WTC11 (cell line): Measurements from ENCODE around the gene SHANK2. TPM values are rescaled to one million over a fixed set of nuclear protein-coding genes. Genes with fewer than 3 reads are reported as not detected.

Source experiments
- ATAC-seq: fragments of 200-7000 bp; cut with Tn5 transposase; 2 replicates; pipeline ENCODE4 v1.10.0; 2021; ENCODE audit warnings: mild to moderate bottlenecking, moderate library complexity
- CTCF ChIA-PET: fragments of 300-600 bp; sonication (Branson Sonifier 250); formaldehyde crosslinking; loops from one replicate; lab custom pipeline; 2021; ENCODE audit warnings: antibody characterized with exemption; lab: Charles Lee
- POLR2A ChIA-PET: fragments of 350-600 bp; sonication (Branson Sonifier 250); formaldehyde crosslinking; loops from one replicate; lab custom pipeline; 2021; ENCODE audit warnings: antibody characterized with exemption; lab: Charles Lee
- DNase-seq: peaks from one replicate; pipeline ENCODE4 v3.0.0; 2021; ENCODE audit warnings: low spot score
- H3K27ac Mint-ChIP-seq: 2 replicates; pipeline ENCODE4 v1.8.0; 2021; ENCODE audit warnings: mixed read lengths
- H3K27me3 Mint-ChIP-seq: 2 replicates; pipeline ENCODE4 v1.8.0; 2021; ENCODE audit warnings: low read depth, mild to moderate bottlenecking, moderate library complexity, mixed read lengths
- H3K36me3 Mint-ChIP-seq: 2 replicates; pipeline ENCODE4 v1.8.0; 2021; ENCODE audit warnings: mixed read lengths
- H3K4me1 Mint-ChIP-seq: 2 replicates; pipeline ENCODE4 v1.8.0; 2022; ENCODE audit warnings: mixed read lengths
- H3K4me3 Mint-ChIP-seq: 2 replicates; pipeline ENCODE4 v1.8.0; 2021; ENCODE audit warnings: mild to moderate bottlenecking, moderate library complexity, mixed read lengths
- H3K9me3 Mint-ChIP-seq: 2 replicates; pipeline ENCODE4 v1.8.0; 2021; ENCODE audit warnings: mixed read lengths
- ATF2 ChIP-seq: sonication (generic); formaldehyde crosslinking; IDR thresholded peaks from 2 replicates; pipeline ENCODE4 v1.8.1; 2022; ENCODE audit warnings: low read depth, missing genetic modification reagents, borderline replicate concordance
- E2F1 ChIP-seq: sonication (generic); formaldehyde crosslinking; IDR thresholded peaks from 2 replicates; pipeline ENCODE4 v1.8.0; 2022; ENCODE audit warnings: mild to moderate bottlenecking, missing genetic modification reagents
- ELF4 ChIP-seq: sonication (generic); formaldehyde crosslinking; IDR thresholded peaks from 2 replicates; pipeline ENCODE4 v1.8.1; 2022; ENCODE audit warnings: low read depth, mild to moderate bottlenecking, moderate library complexity, missing genetic modification reagents
- ESRRA ChIP-seq: sonication (generic); formaldehyde crosslinking; IDR thresholded peaks from 2 replicates; pipeline ENCODE4 v1.8.1; 2022; ENCODE audit warnings: mild to moderate bottlenecking, missing genetic modification reagents, borderline replicate concordance
- GTF2I ChIP-seq: fragments of 250-450 bp; sonication (Bioruptor Pico); conservative IDR thresholded peaks from 2 replicates; pipeline ENCODE4 v1.4.0; 2021; ENCODE audit warnings: mild to moderate bottlenecking
- NR2C2 ChIP-seq: sonication (generic); formaldehyde crosslinking; IDR thresholded peaks from 2 replicates; pipeline ENCODE4 v1.8.0; 2022; ENCODE audit warnings: mild to moderate bottlenecking, missing genetic modification reagents
- RELA ChIP-seq: sonication (generic); formaldehyde crosslinking; IDR thresholded peaks from 2 replicates; pipeline ENCODE4 v1.8.1; 2022; ENCODE audit warnings: missing genetic modification reagents, mild to moderate bottlenecking, borderline replicate concordance
- SMAD4 ChIP-seq: sonication (generic); formaldehyde crosslinking; IDR thresholded peaks from 2 replicates; pipeline ENCODE4 v1.8.0; 2022; ENCODE audit warnings: mild to moderate bottlenecking, missing genetic modification reagents
- STAT6 ChIP-seq: sonication (generic); formaldehyde crosslinking; conservative IDR thresholded peaks from 2 replicates; pipeline ENCODE4 v1.8.1; 2023; ENCODE audit warnings: mild to moderate bottlenecking, low read depth, missing genetic modification reagents, moderate library complexity
- TEAD4 ChIP-seq: sonication (generic); formaldehyde crosslinking; IDR thresholded peaks from 2 replicates; pipeline ENCODE4 v1.8.0; 2022; ENCODE audit warnings: mild to moderate bottlenecking, missing genetic modification reagents
- ZBTB21 ChIP-seq: sonication (generic); formaldehyde crosslinking; IDR thresholded peaks from 2 replicates; pipeline ENCODE4 v1.8.1; 2023; ENCODE audit warnings: mild to moderate bottlenecking, missing genetic modification reagents, borderline replicate concordance
- ZNF121 ChIP-seq: sonication (generic); formaldehyde crosslinking; IDR thresholded peaks from 2 replicates; pipeline ENCODE4 v1.8.0; 2023; ENCODE audit warnings: missing genetic modification reagents
- ZNF219 ChIP-seq: sonication (generic); formaldehyde crosslinking; IDR thresholded peaks from 2 replicates; pipeline ENCODE4 v1.8.0; 2023; ENCODE audit warnings: missing genetic modification reagents, mild to moderate bottlenecking, borderline replicate concordance
- ZNF317 ChIP-seq: sonication (generic); formaldehyde crosslinking; IDR thresholded peaks from 2 replicates; pipeline ENCODE4 v1.8.1; 2023; ENCODE audit warnings: low read depth, mild to moderate bottlenecking, moderate library complexity, missing genetic modification reagents, borderline replicate concordance
- ZNF396 ChIP-seq: fragments of 250-450 bp; sonication (Bioruptor Pico); IDR thresholded peaks from 2 replicates; pipeline ENCODE4 v1.8.0; 2021; ENCODE audit warnings: mild to moderate bottlenecking, moderate library complexity, borderline replicate concordance
- ZNF416 ChIP-seq: fragments of 250-450 bp; sonication (Bioruptor Pico); IDR thresholded peaks from 2 replicates; pipeline ENCODE4 v1.9.0; 2021; ENCODE audit warnings: mild to moderate bottlenecking, inconsistent platforms
- ZNF671 ChIP-seq: fragments of 250-450 bp; sonication (Bioruptor Pico); IDR thresholded peaks from 2 replicates; pipeline ENCODE4 v1.8.0; 2021; ENCODE audit warnings: mild to moderate bottlenecking
- ZSCAN18 ChIP-seq: fragments of 250-450 bp; sonication (Bioruptor Pico); IDR thresholded peaks from 2 replicates; pipeline ENCODE4 v2.1.2; 2022; ENCODE audit warnings: mild to moderate bottlenecking, moderate library complexity
- total RNA-seq: library from RNA; stranded (reverse); gene quantifications from 3 replicates; pipeline ENCODE4 v1.2.3, GENCODE V29; 2021

SHANK2 gene
- total RNA-seq, 1 experiment from 2014 or later: 64.8 TPM

GRCh38 chr11:71266114-71266833 lies 13.9 kb upstream of the SHANK2 start:
- POLR2A ChIA-PET: no interaction called here
- H3K4me3 Mint-ChIP-seq: peak overlapping the region; percentile 33

More at GRCh38 chr11:71266114-71266833, 13.9 kb upstream of the SHANK2 start:
- TF ChIP-seq ZNF219 (CRISPR knock-in tag) (no peak), STAT6 (no peak), SMAD4 (no peak), E2F1 (no peak), ZNF121 (CRISPR knock-in tag) (0 out of 2 replicates have a peak, but pooled peaks have one; percentile 39), ZNF396 (CRISPR knock-in tag) (no peak), ZNF671 (CRISPR knock-in tag) (no peak), ZBTB21 (CRISPR knock-in tag) (0 out of 2 replicates have a peak, but pooled peaks have one; percentile 22), GTF2I (CRISPR knock-in tag) (no peak), ESRRA (CRISPR knock-in tag) (no peak), TEAD4 (CRISPR knock-in tag) (no peak), RELA (no peak), ZNF416 (CRISPR knock-in tag) (no peak), NR2C2 (CRISPR knock-in tag) (no peak), ZSCAN18 (CRISPR knock-in tag) (no peak), ELF4 (no peak), ATF2 (no peak), ZNF317 (CRISPR knock-in tag) (no peak)
- Mint-ChIP-seq H3K4me1 (peaks cover 13% of the 10 kb centered on the region), H3K27ac (no peak overlapping the region), H3K27me3 (peaks cover 10% of the 10 kb centered on the region), H3K9me3 (peaks cover 2% of the 10 kb centered on the region; the same call in 1 of the 2 replicates), H3K36me3 (no peaks in the 10 kb centered on the region)
- CTCF ChIA-PET: interaction anchor here (1.0 to 1.7 kb wide), 7 partner anchors 9 to 146 kb away, joined by 3 to 11 read pairs (median 4); partner anchors contain the start of gene SHANK2
- peak; percentile 98 for ATAC-seq
- peak; percentile 77 for DNase-seq
